NCI-H82 treated with DMSO at 0.1 percent for 48 hours (cell line): ENCODE data around the gene GCN1.

Experiments
- DNase-seq: peaks from one replicate; lab custom pipeline; 2025; ENCODE audit not compliant: unreplicated experiment; lab: John Stamatoyannopoulos, UW

GCN1 gene

DNA sequence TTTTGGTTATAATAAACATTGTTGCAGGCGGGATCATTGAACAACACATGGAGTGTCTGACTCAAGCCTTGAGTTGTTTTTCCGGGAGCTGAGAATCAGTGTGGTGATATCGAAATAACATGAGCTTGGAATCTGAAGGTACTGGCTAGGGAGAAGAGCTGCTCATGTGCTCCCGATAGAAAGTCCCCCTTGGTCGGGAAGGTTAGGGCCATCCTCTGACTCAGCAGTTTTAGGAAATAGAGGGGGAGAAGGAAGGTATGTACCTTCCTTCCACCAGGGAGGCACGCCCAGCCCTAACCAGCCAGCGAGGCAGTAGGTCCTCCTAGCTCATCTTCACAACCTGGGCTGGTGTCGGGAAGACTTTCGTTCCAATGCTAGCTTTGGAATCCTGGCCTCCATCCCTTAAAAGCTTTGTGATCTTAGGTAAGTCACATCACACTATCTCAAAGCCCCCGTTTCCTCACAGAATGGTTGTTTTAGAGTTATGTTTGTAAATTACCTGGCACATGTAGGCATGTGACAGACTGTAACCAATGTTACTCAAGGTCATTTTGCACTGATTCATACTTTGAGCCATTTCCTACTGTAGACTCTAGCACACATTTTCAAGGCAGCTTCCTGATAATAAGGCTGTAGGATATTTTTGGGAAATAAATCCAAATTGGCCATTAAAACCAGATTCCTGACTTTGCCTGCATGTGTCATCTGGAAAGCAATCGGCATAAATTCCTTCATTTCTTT, 76.0 kb downstream of the GCN1 start:
- no peak for DNase-seq

DNA sequence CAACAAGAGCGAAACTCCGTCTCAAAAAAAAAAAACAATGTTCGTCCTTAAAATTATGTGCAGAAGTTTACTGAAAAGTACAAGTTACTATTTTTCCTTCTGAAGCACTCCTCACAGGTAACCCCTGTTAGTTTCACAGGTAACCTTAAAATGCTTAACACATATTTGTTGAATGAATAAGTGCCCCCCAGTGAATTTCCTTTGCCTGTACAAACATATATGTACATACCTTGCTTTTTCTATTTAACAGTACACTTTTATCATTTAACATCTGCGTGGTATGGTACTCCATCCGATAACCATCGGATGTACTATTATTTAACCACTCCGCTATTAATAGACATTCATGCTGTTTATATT, 76.6 kb downstream of the GCN1 start:
- DNase-seq: no peak

DNA sequence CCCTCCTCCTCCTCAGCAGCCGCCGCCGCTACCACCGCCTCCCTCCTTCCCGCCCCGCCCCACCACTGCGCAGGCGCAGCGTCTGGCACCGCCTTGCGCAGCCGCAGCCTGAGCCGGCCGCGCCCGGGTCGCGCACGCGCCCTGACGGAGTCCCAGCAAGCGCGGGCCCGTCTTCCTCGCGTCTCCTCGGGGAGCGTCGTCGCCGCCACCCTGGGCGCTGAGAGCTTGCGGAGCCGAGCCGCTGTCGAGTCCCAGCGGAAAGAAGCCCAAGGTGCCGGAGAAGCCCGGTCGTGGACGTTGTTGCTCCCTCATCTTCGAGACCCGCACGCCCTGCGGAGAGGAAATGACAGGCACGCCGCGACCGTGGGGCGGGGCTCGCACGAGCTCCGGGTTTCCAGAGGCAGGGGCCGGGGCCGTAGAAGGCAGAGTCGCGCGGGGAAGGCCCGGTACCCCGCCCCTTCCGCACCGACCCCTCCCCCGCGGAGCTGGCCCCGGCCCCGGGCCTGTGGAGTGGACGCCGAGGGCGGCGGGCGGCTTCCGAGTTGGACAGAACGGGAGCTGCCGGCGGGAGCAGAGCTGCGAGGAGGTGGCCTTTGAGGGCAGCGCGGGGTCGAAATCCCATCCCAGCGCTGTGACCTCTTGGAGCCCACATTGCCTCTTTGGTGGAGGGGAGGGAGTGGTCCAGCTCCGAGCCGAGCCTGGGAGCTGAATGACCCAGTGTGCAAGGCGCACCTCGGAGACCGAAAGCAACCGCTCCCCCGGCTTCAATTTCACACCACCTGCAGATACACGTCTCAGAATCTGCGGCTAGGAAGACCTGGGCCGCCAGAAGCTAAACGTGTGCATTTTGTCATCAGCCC, 77.5 kb downstream of the GCN1 start:
- peak; percentile 84 for DNase-seq

DNA sequence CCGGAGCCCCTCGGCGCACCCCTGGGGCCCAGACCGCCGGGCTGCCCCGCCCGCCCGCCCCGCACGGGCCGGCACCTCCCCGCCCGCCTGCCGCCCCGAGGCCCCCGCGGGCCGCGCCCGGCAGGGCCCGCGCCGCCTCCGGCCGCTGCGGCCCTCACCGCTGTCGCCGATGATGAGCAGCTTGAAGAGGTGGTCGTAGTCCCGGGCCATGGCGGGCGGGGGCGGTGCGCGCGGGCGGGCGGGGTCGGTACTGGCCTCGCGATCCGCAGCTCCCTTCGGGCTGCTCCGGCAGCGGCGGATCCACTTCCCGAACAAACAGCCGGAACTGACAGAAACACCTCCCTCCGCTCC, 78.1 kb downstream of the GCN1 start, which contains the start of gene RAB35:
TSS of gene RAB35 (minus strand) at position 313 of the 351 bp plus-strand sequence. CDS start at position 210, 103 bp downstream.
- no peak for DNase-seq

DNA sequence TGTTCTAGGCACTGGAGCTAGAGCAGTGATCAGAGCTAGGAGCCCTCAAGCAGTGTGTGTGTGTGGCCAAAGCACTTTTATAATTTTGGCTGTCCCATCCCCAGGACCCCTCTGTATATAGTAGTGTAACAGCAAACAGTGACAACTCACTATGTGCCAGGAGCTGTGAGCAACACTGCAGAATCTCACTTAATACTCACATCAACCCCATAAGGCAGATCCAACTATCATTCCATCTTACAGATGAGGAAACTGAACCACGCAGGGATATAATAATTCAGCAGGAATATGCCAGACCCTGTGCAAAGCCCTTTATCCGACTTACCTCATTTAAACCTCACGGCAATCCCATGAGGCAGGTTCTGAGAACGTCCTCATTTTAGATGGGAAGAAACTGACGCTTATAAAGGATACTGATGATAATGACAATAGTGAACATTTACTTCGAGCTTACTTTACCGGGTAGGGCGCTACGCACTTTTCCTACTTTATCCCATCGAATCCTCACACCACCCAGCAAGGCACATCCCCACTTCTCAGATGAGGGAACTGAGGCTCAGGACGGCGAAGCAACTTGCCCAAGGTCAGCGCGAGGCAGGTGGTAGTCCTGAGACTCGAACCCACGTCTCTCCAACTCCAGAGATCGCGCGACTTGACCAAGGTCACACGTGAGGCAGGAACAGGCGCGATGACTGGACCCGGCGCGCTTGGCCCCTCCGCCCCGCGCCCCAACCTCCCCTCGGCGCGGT, 78.6 kb downstream of the GCN1 start:
- no peak for DNase-seq

DNA sequence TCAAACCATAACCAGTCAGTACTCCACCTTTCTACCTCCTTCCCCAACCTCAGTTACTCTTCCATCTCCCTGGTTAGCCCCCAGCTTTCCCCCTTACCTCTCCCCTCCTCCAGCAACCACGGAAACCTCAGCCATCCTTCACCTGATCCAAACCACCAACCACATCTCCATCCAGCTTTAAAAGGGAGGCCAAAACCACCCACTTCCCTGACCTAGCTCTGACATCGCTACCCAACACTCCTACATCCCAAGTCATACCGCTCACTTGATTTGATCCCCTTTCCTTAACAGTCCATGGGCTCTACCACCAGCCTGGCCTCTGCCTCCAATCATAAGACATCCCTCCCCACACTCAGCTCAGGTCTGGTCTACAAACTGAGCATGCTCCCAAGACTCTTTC, 79.4 kb downstream of the GCN1 start:
- DNase-seq: no peak

DNA sequence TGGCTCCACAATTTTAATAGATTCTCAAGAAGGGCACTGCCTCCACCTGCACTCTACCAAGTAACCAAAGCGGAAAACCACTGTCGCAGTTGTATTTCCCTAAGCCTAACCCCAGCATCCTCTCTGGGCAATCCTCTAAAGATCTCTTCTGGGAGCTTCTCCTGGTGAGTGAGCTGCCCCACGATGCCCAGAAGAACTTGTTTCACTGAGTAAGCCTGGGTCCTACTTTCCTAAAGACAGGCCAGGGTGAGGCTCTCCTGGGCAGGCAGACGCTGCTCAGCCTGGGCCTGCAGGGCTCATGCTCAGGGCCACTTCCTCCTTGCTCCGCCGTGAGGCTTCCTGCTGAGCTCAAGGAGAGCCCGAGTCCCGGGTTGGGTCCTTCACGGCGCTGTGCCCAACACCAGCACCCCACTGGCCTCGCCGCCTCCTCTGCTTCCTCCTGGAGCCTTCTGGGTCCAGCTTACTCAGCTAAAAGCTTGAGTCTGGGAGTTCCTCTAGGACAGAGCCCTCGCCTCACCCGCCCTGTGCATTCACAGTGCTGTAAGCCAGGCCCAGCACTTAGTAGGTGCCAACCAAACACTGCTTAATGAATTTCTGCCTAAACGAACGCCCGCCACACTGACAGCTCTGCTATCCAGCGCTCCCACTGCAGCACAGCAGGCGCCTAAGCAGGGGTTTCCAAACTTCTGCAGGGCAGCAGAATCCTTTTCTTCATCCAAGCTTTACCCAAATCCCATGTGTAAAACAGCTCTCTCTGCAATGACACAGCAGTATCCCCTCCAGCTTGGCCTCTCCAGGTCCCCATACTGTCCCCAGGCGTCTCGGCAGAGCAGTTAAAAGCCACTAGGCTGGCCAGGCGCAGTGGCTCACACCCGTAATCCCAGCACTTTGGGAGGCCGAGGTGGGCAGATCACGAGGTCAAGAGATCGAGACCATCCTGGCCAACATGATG, 83.7 kb downstream of the GCN1 start:
- no peak for DNase-seq

DNA sequence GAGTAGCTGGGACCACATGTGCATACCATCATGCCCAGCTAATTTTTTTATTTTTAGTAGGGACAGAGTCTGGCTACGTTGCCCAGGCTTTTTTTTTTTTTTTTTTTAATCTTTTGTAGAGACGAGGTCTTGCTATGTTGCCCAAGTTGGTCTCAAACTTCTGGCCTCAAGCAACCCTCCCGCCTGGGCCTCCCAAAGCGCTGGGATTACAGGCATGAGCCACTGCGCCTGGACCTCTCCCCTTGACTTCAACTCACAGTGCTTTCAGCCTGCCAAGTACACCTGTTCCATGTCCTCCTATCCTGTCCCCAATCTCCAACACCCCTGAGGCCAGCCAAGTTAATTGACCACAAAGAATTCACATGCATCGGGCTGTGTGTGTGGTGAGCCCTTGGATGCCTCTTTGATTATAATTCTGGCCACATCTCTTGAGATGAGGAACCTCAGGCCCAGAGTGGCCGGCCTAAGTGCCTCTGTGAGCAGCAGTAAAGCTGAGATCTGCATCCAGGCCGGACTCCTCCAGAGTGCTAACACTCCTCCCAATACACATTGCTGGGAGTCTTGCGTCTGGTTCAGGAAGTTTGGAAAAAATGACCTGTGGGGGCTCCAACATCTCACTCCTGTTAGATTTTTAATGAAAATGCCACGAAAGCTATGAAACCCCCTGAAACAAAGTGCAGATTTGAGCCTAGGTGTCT, 84.8 kb downstream of the GCN1 start:
- DNase-seq: no peak

DNA sequence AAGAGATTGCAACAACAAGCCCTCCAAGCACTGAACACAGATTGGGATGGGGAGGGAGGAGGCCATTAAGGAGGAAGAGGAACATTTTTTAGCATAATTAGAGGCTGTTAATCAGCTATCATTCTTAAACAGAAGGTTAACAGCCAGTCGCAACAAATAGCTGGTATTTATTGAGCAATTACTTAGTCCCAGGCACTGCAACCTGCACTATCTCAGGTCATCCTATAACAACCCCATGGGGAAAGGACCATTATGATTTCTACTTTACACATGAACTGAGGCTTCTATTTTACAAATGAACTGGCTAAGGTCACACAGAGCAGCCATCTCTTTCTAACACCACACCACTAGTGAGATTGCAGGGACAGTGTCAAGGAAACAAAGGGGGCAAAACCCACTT, 88.4 kb downstream of the GCN1 start:
- no peak for DNase-seq

DNA sequence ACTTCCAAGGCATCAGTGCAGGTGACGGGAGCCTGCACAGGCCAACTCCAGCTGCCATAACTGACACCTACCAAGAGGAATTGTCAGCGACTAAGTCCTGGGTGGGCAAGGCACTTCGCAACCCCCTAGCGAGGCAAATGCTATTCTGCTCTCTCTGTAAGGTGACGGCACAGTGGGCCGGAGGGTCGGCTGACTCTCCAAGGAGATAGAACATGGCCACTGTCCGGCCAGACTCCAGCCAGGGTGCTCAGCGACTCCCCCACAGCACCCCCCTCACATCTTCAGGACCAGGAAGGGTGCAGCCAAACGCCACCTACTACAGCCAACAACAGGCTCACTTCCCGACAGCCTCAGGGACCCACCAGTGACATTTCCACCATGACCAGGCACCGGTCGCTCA, 91.1 kb downstream of the GCN1 start:
- DNase-seq: no peak

DNA sequence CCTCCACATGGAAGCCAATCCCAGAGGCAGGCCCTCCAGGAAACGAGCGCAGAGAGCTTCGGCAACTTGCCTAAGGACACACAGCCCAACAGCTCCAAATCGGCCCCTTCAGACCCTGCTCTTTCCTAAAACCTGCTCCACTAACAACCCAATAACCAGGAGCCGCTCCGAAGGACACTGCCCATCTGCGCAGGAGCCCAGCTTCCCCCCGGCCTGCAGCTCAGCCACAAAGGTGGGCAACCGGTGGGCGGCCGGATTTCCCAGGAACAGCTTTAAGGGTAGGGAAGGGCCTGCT, 91.5 kb downstream of the GCN1 start:
- DNase-seq: no peak

DNA sequence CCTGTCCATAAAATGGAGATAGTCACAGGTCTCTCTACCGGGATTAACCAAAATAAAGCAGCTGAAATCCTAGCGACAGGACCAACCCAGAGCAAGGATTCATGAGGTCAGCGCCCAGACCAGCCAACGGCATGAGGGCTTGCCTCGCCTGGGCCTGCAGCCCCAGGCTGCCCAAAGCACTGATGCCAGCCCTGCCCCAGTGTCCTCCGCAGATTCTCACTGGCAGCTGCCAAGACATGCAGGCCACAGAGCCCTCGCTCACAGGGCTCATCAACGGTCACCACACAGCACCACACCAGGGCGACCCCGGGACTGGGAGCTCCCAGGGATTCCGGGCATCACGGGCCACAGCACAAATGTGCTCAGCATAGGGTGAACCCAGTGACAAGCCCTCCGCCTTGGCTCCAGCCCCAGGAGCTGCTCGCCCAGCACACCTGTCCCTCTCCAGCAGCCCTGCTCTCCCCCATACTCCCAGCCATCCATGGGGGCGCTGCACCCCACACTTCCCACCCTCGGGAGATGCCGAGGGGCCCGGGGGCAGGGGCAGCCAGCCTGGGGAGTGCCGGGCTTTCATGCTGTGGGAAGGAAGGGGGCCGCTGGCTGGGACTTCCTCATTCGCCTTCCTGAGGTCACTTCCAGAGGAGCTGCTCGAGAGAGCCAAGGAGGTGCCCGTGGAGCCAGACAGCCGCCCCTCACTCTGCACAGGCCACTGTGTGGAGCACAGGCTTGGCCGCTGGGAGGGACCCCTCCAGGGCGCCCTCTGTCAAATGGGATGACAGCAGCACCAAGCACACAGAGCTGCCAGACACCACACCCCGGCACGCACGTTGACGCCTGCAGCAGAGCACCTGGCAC, 92.1 kb downstream of the GCN1 start:
- DNase-seq: no peak

DNA sequence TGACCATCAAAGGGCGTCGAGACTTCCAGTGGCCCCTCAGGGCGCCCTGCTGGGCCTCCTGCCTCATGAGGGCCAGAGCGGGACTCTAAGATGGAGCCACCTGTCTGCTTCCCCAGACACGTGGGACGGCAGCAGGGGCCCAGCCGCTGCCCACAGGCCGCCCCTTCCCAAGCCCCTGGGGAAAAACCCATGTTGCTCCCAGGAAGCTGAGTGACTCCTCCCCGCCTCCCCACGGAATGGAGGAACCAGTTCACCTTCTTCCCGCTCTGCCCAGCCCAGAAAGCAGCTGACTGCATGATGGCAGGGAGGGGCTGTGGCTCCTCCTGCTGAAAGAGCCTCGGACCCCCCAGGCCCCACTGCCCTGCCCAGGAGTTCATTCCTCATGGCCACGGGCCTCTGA, 92.9 kb downstream of the GCN1 start:
- no peak for DNase-seq

DNA sequence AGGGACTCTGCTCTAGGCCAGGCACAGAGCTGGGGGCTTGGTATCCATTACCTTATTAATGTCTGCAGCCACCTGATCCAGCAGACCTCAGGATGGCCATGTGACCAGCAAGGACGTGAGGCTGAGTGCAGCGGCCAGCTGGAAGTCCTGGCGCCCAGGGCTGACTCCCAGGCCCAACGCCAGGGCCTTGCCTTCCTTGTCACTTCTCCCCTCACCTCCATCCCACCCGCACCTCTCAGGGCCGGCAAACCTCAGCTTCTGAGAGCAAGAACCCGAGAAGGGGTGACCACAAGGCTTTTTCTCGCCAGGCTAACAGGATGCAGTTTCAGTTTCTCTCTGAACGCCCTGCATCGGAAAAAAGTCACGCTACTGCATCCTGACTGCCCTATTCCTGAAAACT, 93.3 kb downstream of the GCN1 start:
- DNase-seq: no peak

DNA sequence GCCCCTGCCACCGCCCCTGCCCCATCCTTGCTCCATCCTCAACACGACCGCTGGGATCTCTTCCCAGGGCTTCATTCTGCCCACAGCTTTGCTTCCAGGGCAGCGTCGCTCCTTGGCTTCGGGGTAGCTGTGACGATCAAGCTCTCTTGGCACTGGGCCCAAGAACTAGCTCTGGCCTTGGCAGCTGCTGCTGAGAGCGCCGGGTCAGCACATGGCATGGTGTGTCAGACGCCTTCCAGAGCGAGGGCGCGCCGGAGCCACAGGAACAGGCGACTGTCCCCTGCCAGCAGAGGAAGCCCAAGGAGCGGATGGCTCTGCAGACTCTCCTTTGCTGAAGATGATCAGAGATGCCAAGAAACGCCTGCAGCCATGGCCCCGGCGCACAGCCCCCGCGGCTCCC, 93.9 kb downstream of the GCN1 start:
- DNase-seq: no peak

DNA sequence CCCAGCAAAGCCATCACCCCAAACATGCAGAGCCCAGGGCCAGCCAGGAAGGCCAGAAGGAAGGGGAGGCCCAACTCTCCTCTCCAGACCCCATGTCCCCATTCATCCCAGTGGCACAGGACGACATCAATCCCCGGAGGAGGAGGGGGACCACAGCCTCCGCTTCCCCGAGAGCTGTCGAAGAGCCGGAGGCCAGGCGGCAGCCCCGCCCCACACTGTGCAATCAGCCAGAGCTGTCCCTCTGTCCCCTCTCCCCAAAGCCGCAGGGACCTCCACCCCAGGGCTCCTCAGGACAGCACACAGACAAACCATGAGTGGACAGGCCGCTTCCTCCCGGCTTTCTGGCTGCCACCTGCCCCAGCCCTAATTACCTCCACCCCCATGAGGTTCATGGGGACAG, 94.8 kb downstream of the GCN1 start:
- DNase-seq: no peak

DNA sequence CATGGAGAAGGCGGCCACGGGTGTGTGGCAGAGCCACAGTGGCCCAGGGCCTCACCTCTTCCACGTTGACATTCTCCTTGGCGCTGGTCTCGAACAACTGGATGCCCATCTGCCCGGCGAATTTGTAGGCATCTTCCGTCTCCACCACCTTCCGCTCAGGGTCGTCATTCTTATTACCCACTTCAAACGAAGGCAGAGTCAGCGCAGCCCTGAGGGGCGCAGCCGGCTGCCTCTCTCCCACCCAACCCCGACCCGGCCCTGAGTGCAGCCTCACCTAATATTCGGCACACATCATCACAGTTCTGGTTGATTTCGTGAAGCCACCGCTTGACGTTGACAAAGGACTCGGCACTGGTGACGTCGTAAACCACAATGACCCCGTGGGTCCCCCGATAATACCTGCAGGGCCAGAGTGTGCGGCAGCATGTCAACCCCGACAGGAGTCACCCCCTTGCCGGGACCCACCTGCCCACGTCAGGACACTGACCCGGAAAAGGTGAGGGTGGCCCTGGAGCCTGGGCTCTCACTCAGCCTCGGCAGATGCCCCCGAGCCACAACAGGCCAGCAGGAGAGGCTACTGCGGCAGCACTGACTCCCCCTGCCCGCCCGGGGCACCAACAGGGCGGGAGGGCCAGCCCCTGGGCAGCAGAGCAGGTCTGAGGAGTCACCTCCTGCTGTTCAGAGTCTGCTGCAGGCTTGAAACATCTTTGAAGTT, 95.6 kb downstream of the GCN1 start:
- DNase-seq: no peak

DNA sequence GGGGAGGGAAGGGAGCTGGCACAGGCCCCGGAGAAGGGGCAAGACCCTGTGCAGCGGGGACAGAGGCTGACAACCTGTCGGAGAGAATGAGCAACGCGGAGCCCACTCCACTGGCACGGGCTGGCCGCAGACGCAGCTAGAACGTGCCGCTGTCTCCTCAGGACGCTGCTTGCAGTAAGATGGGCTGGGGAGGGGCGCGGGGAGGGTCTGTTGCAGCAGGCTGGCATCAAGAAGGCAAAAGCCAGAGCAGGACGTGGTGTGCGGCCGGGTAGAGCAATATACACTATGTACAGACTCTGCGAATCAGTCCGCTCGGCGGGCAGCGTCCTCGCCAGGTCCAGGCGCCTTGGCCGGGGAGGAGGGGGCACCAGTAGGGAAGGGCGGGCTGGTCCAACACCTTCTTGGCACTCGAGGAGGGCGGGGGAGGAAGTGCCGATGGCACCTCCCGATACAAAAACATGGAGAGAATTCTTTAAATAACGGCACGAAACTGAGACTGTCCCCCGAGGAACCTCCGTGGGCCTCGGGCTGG, 97.8 kb downstream of the GCN1 start:
- no peak for DNase-seq

DNA sequence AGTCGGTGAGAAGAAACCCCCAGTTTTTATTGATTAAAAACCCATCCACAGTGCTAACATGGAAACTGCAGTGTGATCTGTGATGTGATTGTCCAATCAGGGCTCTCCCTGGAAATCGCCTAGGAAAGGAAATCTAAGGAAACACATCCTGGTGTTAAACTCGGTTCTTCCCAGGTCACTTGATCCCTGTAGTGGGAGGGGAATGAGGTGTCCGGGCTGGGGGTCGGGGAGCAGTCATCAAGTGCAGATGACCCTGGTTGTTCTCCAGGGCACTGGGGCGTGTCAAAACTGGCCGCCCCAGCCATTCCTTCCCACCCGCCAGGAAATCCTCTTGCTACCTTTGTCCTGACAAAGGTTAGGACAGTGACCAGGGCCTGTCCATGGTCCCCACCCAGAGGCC, 98.8 kb downstream of the GCN1 start:
- DNase-seq: no peak
